ENCODE data around the gene TPP1.

GRCh38 chr11:6611092-6611962, 7.9 kb downstream of the TPP1 start:
- TF ChIP-seq CTCF (IDR thresholded peaks at IDR 0.05 in 8 of 11, conservative IDR thresholded peaks at IDR 0.05 in 3 of 11) (no peak), POLR2A (IDR thresholded peaks at IDR 0.05) (no peak), POLR2AphosphoS5 (IDR thresholded peaks at IDR 0.05) (peak in 1 of 3 donors; percentile 60)
